Renal pelvis (tissue), 4 donors: Measurements from ENCODE around the gene DPF3. TPM values are rescaled to one million over a fixed set of nuclear protein-coding genes. Genes with fewer than 3 reads are reported as not detected.
A peak's percentile ranks its signal among the peaks of the same experiment; 100 is the strongest.

Source experiments
- DNase-seq: peaks from one replicate; pipeline ENCODE4 v3.0.0-alpha.2; 2013
- polyA plus RNA-seq, 3 donors: library from polyadenylated mRNA; unstranded; fragments of 120-200 nt; gene quantifications; one replicate each; pipeline ENCODE4 v1.2.1, GENCODE V29; 2013; ENCODE audit not compliant: insufficient read length in 3 of 3

Gene DPF3
- polyA plus RNA-seq, 3 donors: 3.5 to 5.4 (median 3.6) TPM

DNA sequence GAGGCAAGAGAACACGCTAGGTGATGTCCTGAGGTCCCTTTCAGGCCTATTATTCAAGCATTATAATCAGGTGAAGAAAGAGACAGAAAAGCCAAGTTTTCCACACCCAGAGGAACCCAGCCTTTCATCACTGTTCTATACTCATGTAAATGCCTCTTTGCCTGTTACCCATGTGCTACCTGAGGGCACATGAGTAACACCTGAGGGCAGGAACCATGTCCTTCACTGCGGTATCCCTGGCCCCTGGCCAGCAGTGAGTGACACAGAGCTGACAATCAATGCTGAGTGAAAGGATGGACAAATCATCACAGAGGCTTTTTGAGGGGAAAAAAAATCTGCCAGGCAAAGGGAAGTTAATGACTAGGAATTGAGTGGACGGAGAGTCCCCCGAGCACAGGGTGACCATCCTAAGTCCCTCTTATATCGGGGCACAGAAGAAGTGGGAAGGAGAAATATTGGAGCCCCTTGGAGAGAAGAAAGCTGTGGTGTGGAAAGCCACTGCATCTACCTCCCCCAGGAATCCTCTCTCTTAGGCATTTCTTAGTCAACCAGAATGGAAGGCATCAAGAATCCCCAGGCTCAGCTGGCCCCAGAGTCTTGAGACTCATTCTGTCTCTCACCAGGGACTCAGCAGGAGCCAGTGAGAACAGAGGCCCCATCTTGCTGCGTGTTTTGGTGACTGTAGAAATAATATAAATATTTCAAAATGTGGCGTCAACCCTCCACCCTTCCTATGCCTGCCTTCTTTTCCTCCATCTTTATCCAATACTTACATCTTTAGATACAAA lies 212.9 kb downstream of the DPF3 start:
- DNase-seq: no peak

- peak; percentile 73 for DNase-seq
These were observed 214.3 kb downstream of the DPF3 start for GRCh38 chr14:72679536-72680151.

DNA sequence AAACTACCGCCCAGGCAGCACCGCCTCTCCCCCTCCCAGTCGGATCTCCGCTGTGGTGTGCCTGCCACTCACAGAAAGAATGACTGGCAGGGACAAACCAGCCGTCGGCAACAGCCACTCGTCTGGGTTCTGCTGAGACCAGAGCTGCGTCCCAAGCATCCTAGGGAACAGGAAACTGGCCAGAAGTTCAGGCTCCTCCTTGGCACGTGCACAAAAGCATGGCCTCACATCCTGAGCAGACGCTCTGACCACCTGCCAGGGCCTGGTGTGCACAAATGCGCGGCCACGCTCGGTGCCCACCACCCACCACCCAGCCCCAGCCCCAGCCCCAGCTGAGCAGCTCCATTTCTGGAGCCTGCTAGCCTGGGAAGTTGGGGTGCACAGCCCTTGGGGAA lies 214.8 kb downstream of the DPF3 start:
- DNase-seq: no peak

DNA sequence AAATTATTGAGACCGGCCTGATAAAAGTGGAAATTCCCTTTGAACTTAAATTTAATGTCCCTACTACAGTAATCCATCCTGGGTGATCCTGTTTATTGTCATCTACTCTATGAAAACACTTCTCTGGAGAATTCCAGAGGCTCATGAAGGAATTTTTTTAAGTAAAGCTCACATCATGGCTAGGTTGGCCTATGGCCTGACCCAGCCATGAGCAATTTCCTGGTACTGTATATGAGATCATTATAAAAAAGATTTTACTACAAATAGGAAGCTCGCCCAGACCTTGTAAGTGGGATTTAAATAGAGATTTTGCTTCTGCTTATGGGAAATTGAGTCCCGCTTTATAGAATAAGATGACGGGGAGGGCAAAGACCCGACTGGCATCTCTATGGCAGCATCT lies 215.5 kb downstream of the DPF3 start:
- no peak for DNase-seq

- DNase-seq: no peak
These were observed 216.2 kb downstream of the DPF3 start for GRCh38 chr14:72677664-72678063.

- DNase-seq: no peak
These were observed 218.8 kb downstream of the DPF3 start for GRCh38 chr14:72675126-72675525.

GRCh38 chr14:72673179-72673578 lies 220.7 kb downstream of the DPF3 start:
- DNase-seq: no peak

DNA sequence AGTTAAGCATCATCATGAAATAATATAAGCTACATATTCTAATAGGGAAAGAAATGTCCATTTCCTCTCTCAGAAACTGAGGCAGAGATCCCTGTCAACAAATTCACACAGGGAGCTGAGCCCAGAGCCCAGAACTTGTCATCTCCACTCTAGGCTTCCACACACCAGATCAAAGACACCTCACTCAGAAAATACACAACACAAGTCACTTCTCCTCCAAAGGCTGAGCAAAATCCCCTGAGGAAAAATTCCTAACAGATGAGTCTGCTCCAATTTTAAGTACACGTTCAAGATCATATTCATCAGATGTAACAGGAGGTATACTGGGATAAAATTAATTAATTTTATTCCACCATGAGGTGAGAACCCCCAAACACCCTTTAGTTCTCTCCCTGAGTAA lies 227.3 kb downstream of the DPF3 start:
- no peak for DNase-seq

DNA sequence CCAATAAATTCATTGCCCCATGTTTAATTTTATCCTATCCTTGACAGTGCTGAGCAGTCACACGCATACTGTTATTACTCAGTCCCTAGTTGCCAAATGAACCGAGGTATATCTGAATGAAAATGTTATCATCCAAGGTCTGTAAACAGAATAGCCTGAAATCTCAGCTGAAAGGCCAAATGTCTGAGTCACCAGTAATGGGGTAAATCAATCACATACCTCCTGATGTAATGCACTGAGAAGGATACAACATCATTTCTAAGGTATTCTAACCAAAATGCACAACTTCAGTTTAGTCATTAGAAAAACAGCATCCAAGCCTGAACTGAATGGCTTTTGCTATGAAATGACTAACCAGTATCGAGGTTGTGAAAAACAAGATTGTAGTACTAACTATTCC lies 228.6 kb downstream of the DPF3 start:
- no peak for DNase-seq

DNA sequence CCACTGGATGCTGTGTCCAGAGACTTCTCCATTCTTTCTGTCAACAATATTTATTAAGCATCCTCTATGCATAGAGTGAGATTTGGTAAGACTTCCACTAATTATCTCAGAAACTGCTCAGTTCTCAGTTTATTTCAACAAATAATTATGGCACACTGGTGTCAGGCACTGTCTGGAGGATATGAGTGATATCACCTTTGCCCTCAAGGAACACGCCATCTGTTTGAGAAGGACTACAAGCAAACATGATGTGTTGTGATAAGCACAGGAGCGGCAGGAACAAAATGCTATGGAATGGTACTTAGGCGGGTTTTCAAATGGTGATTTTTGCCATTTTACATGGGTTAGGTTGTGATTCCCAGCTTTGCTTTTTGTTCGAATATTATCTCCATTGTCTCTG lies 229.2 kb downstream of the DPF3 start:
- DNase-seq: no peak

DNA sequence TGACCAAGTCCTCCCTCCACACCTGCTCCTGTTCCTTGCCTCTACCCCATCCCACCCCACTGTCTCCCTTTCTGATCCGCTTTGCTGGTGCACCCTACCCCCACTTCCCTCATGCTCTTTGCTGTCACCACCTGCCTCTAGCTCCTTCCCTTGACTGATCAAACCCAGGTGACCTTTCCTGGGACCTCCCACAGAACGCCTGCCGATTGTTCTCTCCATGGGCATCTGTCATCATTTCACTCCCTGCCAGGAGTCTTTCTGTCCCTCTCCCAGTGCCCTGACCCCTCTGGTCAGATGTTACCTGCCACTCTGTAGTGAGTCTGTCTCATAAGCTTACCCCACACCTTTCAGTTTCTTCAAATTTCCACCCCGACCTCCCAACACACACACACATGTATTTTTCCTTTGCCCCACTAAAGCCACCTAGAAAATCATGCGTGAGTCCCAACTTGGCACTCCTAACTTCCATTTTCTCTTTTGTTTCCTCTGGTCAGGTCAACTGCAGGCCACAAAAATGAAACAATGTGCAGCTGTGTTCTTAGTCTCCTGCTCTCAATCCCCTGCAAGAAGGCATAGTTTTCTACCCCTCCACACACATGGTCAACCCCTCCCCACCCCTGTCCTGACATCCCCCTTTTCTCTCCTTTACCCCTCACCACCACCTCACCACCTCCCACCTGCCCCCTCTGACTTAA lies 229.8 kb downstream of the DPF3 start:
- no peak for DNase-seq

DNA sequence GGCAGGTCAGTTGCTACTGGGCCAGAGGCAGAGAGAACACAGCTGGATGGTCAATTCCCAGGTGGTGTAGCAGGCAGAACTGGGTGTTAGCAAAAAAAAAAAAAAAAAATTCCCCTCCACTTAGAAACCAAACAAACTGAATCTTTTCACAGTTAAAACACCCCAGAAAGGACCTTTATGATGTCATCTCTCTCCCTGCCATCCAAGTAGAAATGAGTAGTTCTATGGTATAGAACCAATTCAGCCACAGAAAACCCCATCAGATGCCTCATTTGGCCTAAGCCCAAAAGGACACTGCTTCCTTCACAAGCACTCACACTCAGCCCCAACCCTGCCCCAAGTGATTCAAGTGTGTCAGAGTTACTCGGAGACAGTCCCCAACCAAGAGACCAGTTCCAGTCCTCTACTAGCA lies 230.8 kb downstream of the DPF3 start:
- no peak for DNase-seq

GRCh38 chr14:72662214-72662613 lies 231.7 kb downstream of the DPF3 start:
- no peak for DNase-seq

DNA sequence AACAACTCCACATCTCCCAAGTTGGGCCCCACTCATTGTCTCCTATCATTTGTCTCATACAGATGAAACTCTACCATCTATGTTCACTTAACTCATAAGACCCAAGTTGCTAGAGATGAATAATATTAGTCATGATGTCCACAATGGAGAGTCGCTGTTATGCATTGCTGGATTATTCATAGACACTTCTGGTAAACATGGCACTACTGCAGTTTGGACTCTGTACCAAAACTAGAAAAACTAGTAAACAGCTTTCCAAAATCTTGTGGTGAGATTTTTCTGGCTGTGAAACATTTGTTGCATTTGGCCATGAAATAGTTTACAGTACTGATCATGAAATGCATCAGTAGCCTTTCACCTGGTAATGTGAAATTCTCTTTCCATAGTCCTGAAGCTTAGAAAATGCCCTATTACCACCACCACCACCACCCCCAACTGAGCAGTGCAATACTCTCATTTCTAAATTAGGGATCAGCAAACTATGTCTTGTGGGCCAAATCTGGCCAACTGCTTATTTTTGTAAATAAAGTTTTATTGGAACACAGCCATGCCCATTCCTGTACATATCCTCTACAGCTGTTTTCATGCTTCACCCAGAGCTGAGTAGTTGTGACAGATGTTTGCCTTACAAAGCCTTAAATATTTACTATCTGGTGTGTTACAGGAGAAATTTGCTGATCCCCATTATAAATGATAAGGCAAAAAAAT lies 236.5 kb downstream of the DPF3 start:
- no peak for DNase-seq

GRCh38 chr14:72653026-72653425 lies 240.9 kb downstream of the DPF3 start:
- DNase-seq: no peak

DNA sequence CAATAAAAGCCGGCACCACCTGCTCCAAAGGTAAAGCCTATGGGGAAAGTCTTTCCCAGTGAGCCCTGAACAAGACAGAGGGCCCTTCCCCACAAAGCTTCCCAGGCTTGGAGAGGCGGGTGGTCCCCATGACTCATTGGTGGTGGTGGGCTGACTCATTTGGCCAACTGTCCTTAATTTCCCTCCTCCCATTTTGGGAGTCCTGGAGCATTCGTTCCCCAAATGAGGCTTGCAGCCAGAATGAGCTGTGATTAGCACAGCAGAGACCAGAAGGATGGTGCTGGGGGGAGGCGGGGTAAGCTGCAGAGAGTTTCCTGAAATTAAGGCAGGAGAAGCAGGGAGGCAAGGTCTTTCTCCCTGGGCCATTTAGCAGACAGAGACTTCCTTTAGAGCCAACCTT lies 241.7 kb downstream of the DPF3 start:
- DNase-seq: no peak

DNA sequence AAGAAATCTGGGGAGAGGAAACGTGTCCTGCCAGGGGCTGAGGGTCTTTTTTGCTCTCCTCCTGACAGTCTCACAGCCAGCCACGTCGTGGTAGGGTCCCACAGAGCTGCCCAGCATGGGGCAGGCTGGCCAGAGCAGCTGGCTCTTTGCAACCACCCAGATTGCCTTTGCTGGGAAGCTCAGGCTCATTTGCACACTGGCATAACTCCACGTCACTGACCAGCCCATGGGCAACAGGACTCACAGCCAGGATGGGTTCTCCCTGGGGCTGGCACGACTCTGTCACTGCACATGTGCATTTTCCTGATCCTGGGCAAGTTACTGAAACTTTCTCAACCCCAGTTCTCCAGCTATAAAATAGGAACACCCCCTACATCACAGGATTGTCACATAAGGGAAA lies 242.2 kb downstream of the DPF3 start:
- no peak for DNase-seq

- DNase-seq: peak; percentile 12
These were observed 242.8 kb downstream of the DPF3 start for GRCh38 chr14:72651081-72651480.

- DNase-seq: no peak
These were observed 244.2 kb downstream of the DPF3 start for GRCh38 chr14:72649603-72650227.

DNA sequence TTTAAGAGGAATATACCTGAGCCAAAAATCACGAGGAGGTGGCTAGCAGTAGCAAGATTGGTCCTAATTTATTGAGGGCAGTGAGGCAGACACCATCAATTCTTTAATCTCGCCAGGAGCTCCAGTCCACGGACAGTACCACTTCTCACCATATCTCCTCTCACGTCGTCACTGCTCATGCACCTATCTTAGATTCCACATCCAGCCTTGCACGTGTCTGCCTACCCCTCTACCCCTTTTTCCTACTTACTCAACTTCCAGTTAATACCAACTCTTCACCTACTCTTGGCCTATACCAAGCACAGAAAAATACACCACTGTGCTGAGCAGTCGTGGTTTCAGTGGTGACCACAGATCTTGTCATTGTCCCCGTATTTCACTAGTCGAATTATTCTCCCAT lies 246.1 kb downstream of the DPF3 start:
- DNase-seq: no peak

- no peak for DNase-seq
These were observed 246.9 kb downstream of the DPF3 start for GRCh38 chr14:72646861-72647528.
